Measurements from ENCODE around the gene EML6. TPM values are rescaled to one million over a fixed set of nuclear protein-coding genes. Genes with fewer than 3 reads are reported as not detected.

Gene EML6
- total RNA-seq, 4 donors from 2014 or later, result 5.9 to 11.0 (median 7.9) TPM

DNA sequence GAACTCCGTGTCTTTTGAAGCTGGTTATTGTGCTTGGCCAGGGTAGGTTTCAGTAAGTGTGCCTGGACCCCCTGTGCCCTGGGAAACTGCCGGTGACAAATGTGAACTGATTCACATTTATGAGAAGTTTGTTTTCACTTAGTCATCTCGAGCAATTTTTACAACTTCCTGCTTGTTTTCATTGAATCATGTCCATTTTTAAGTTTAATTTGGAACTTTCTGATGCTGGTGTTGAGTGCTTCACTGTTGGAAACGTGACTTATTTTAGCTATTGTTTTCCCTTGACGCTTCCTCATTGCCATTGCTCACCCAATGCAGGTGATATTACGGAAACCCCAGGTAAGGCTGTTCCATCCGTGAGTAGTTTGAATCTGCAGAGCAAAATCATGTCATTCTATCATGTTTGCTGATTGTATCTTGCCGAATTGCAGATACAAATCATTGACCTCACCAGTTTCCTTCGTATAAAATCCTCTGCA, 229.6 kb downstream of the EML6 start:
- no peak overlapping the region for H3K27ac ChIP-seq
- DNase-seq, result no peak
- H3K4me1 ChIP-seq, result no peaks in the 10 kb centered on the region
- no peaks in the 10 kb centered on the region for H3K36me3 ChIP-seq
- H3K27me3 ChIP-seq, result no peaks in the 10 kb centered on the region
- no peaks in the 10 kb centered on the region for H3K9me3 ChIP-seq
- TF ChIP-seq POLR2A (IDR thresholded peaks at IDR 0.05), result no peak
- TF ChIP-seq, protein P1, sequence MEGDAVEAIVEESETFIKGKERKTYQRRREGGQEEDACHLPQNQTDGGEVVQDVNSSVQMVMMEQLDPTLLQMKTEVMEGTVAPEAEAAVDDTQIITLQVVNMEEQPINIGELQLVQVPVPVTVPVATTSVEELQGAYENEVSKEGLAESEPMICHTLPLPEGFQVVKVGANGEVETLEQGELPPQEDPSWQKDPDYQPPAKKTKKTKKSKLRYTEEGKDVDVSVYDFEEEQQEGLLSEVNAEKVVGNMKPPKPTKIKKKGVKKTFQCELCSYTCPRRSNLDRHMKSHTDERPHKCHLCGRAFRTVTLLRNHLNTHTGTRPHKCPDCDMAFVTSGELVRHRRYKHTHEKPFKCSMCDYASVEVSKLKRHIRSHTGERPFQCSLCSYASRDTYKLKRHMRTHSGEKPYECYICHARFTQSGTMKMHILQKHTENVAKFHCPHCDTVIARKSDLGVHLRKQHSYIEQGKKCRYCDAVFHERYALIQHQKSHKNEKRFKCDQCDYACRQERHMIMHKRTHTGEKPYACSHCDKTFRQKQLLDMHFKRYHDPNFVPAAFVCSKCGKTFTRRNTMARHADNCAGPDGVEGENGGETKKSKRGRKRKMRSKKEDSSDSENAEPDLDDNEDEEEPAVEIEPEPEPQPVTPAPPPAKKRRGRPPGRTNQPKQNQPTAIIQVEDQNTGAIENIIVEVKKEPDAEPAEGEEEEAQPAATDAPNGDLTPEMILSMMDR (IDR thresholded peaks at IDR 0.05), result no peak
- H3K4me3 ChIP-seq, result no peak overlapping the region

DNA sequence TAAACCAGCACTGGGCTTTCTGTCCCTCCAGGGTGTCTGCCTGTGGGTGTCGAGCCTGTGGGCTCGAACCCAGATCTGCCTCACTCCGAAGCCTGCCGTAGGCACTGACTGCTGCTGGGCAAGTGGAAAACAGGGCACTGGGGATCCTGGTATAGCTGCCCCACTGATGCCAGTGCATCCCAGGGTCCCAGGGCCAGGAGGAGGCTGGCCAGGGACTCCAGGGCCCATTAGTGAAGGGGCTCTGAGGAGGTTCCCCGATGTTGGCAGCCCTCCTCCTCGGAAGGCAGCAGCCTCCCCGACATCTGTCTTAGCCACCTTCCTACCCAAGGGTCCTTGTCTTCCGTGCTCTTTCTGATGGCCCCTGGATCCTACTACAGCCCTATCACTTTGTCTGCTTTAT, 230.7 kb downstream of the EML6 start:
- DNase-seq, result no peak
- no peaks in the 10 kb centered on the region for H3K36me3 ChIP-seq
- H3K4me3 ChIP-seq, result no peak overlapping the region
- H3K27me3 ChIP-seq, result no peaks in the 10 kb centered on the region
- TF ChIP-seq POLR2A (IDR thresholded peaks at IDR 0.05), result no peak
- TF ChIP-seq, protein P1 (IDR thresholded peaks at IDR 0.05), result no peak
- H3K27ac ChIP-seq, result no peak overlapping the region
- no peaks in the 10 kb centered on the region for H3K4me1 ChIP-seq
- H3K9me3 ChIP-seq, result no peaks in the 10 kb centered on the region

DNA sequence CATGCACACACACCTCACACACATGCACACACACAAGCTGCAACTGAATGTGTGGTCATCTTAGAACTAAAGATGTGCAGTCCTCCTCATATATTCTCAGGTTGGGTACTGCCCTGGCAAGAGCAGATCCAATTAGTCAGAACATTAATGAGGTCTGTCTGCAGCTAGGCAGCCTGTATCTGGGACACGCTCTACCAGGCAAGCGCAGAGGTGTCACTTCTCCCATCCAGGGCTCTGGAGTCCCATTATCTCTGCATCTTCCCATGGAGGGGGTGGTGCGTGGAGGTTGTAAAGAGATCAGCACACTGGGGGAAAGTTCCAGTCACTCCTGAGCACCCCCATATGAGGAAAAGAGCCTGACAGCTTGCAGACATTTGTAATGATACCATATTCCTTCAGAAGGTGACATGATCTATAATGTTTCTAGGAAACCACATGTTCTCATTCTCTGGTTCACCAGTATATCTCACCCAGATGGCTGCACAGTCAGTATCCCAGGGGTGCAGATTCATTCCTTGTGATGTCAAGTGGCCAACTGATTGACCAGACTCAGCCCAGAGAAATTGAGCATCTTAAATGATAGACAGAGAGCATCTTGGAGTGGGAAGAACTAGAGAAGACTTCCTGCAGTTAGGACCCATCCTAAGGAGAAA, 231.4 kb downstream of the EML6 start:
- Histone ChIP-seq H3K36me3 (no peaks in the 10 kb centered on the region), H3K27me3 (no peaks in the 10 kb centered on the region), H3K4me1 (no peaks in the 10 kb centered on the region), H3K4me3 (no peak overlapping the region), H3K27ac (no peak overlapping the region), H3K9me3 (no peaks in the 10 kb centered on the region)
- TF ChIP-seq POLR2A (IDR thresholded peaks at IDR 0.05), result no peak
- TF ChIP-seq, protein P1 (IDR thresholded peaks at IDR 0.05), result no peak
- DNase-seq, result no peak

DNA sequence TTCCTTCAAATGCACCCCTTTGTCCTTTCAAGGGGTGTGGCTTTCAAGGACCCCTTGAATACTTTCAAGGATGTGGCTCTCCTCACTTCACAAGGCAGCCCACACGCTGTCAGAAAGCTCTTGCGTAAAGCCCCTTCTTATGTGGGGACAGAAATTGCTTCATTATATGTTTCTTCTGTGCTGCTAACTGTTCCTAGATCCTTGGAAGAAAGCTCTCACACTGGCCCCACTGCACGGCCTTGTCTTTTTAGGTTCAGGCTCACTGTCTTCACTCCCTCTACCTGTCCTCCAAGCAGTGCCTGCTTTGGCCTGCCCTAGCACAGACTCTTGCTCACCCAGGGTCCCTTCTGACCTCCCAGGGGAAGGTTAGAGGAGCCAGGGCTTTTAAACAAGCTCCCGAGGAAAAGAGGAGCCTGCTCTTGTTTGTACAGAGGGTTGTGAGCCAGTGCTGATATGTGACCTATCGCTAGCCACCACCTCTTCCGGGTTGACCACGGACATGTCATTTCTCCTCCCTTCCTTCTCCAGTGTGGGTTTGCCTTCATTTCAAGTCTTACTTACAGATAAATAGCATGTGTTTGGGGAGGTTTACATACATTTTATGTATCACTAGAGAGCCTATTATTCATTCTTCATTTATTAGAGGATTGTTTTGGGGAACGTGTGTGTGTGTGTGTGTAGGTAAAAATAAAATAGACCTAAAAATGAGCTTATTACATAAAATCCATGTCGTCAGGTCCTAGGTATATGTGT, 232.1 kb downstream of the EML6 start:
- no peak for DNase-seq
- no peak for TF ChIP-seq POLR2A (IDR thresholded peaks at IDR 0.05)
- TF ChIP-seq, protein P1 (IDR thresholded peaks at IDR 0.05), result no peak
- no peaks in the 10 kb centered on the region for H3K36me3 ChIP-seq
- H3K27me3 ChIP-seq, result no peaks in the 10 kb centered on the region
- no peak overlapping the region for H3K4me3 ChIP-seq
- H3K4me1 ChIP-seq, result no peaks in the 10 kb centered on the region
- H3K27ac ChIP-seq, result no peak overlapping the region
- no peaks in the 10 kb centered on the region for H3K9me3 ChIP-seq

DNA sequence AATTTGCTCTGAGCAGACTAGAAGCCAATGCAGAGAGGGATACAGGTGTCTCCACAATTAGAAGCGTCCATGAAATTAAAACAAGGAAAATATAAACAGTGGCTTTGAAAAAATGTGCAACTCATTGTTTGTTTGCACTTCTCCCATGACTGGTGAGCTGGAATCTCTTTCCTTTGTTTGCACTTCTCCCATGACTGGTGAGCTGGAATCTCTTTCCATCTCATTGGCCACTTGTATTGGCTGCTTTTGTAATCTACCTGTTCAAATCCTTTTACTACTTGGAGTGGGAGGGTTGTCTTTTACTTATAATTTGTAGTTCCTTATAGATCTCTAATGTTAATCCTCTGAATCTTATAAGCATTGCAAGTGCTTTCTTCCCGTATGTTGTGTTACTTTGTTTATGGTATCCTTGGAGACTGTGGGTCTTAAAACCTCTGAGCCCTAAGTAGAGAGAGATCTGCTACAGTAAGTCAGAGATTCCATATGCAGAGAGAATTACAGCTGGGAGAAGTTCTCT, 232.7 kb downstream of the EML6 start:
- Histone ChIP-seq H3K4me3 (no peak overlapping the region), H3K36me3 (no peaks in the 10 kb centered on the region), H3K27me3 (no peaks in the 10 kb centered on the region), H3K27ac (no peak overlapping the region), H3K9me3 (no peaks in the 10 kb centered on the region), H3K4me1 (no peaks in the 10 kb centered on the region)
- DNase-seq, result no peak
- TF ChIP-seq POLR2A (IDR thresholded peaks at IDR 0.05), result no peak
- TF ChIP-seq, protein P1 (IDR thresholded peaks at IDR 0.05), result no peak

Measured in Peyer's patch (tissue), 4 donors.